K562 (cell line): Measurements from ENCODE around the gene KLHL22. TPM values are rescaled to one million over a fixed set of nuclear protein-coding genes. Genes with fewer than 3 reads are reported as not detected.

Experiments
- ATAC-seq: fragments of 200-7000 bp; cut with Tn5 transposase; 3 replicates; pipeline ENCODE4 v1.9.1; 2020; ENCODE audit warnings: moderate library complexity
- BruUV-seq: library from RNA; stranded (reverse); fragments of 400-500 nt; replicated peaks from 2 replicates; lab custom pipeline; 2021; lab: Mats Ljungman, UMichigan
- CTCF ChIA-PET: fragments of 300-600 bp; formaldehyde crosslinking; extraction: SDS; loops from one replicate; lab custom pipeline; 2021; ENCODE audit warnings: low intra/inter-chr PET ratio; lab: Yijun Ruan, JAX
- POLR2A ChIA-PET: fragments of 300-600, 350-650 bp; sonication (Branson Sonifier 250); formaldehyde crosslinking; extraction: SDS; loops from one replicate; lab custom pipeline; 2021; ENCODE audit warnings: antibody characterized with exemption, inconsistent platforms; lab: Yijun Ruan, JAX
- DNase-seq, 4 experiments: peaks; one replicate each; pipeline versions ENCODE4 v3.0.0 to v3.0.0-alpha.2; 2011 to 2018; ENCODE audit warnings: low spot score in 3 of 4, mixed read lengths in 3 of 4; ENCODE audit errors: extremely low read depth in 1 of 4
- FAIRE-seq: peaks from 2 replicates; lab custom pipeline; 2011; peaks lifted over from hg19 to GRCh38; lab: Jason Lieb, UNC
- H2AFZ ChIP-seq: 2 replicates; pipeline ENCODE4 v1.6.0; 2011; ENCODE audit warnings: low read depth, low read length, control low read depth, inconsistent platforms
- H3K27ac ChIP-seq: fragments of 200-600 bp; 3 replicates; pipeline ENCODE4 v1.8.0; 2011; ENCODE audit warnings: low read depth, mild to moderate bottlenecking, control low read depth, inconsistent platforms, low read length, moderate library complexity, mixed read lengths; ENCODE audit errors: extremely low read depth
- H3K27me3 ChIP-seq, 2 experiments: fragments of 300-600 bp in 1 of 2; 2 replicates in 1 of 2; 3 replicates in 1 of 2; pipeline versions ENCODE4 v1.6.0 to v1.8.0; 2011; ENCODE audit warnings: inconsistent platforms in 2 of 2, low read length in 2 of 2, mild to moderate bottlenecking in 1 of 2, mixed read lengths in 1 of 2, moderate library complexity in 1 of 2; ENCODE audit not compliant: control insufficient read depth in 2 of 2, insufficient read depth in 2 of 2
- H3K36me3 ChIP-seq: fragments of 300-600 bp; 3 replicates; pipeline ENCODE4 v1.8.0; 2011; ENCODE audit warnings: mild to moderate bottlenecking, low read length, inconsistent platforms; ENCODE audit not compliant: control insufficient read depth, insufficient read depth
- H3K4me1 ChIP-seq, 2 experiments: fragments of 200-600 bp in 1 of 2; replicated peaks in 1 of 2; 2 replicates in 1 of 2; 3 replicates in 1 of 2; pipeline versions ENCODE4 v1.5.1 to v1.8.0; 2011; ENCODE audit warnings: inconsistent platforms in 2 of 2, low read length in 2 of 2, mild to moderate bottlenecking in 1 of 2, mixed read lengths in 1 of 2, moderate library complexity in 1 of 2; ENCODE audit not compliant: control insufficient read depth in 2 of 2, insufficient read depth in 2 of 2
- H3K4me2 ChIP-seq: 2 replicates; pipeline ENCODE4 v1.6.1; 2011; ENCODE audit warnings: low read length, control low read depth, inconsistent platforms, mixed read lengths; ENCODE audit not compliant: insufficient read depth
- H3K4me3 ChIP-seq: fragments of 200-600 bp; sonication (generic), shearing (Covaris generic); 2 replicates; pipeline ENCODE4 v1.5.1; 2016; ENCODE audit warnings: control low read depth, inconsistent platforms
- H3K79me2 ChIP-seq: fragments of 200-600 bp; 3 replicates; pipeline ENCODE4 v1.8.0; 2011; ENCODE audit warnings: low read length, inconsistent platforms; ENCODE audit not compliant: control insufficient read depth, insufficient read depth
- H3K9ac ChIP-seq, 2 experiments: 2 replicates each; pipeline versions ENCODE4 v1.6.0 to v1.6.1; 2011; ENCODE audit warnings: low read depth in 2 of 2, low read length in 2 of 2, control low read depth in 1 of 2, inconsistent platforms in 1 of 2, mild to moderate bottlenecking in 1 of 2, mixed read lengths in 1 of 2; ENCODE audit not compliant: insufficient read depth in 1 of 2
- H3K9me1 ChIP-seq: one replicate; pipeline ENCODE4 v1.6.0; 2011; ENCODE audit warnings: inconsistent platforms, mild to moderate bottlenecking, low read length, moderate library complexity; ENCODE audit not compliant: control insufficient read depth, insufficient read depth
- H3K9me3 ChIP-seq: replicated peaks from 2 replicates; pipeline ENCODE4 v1.5.1; 2011; ENCODE audit warnings: low read depth, low read length, inconsistent platforms; ENCODE audit not compliant: control insufficient read depth, insufficient read depth
- H4K20me1 ChIP-seq: replicated peaks from 2 replicates; pipeline ENCODE4 v1.6.1; 2011; ENCODE audit warnings: low read length, inconsistent platforms, mixed read lengths; ENCODE audit not compliant: control insufficient read depth, insufficient read depth
- ADNP ChIP-seq: fragments of 200-800 bp; sonication (Bioruptor generic); IDR thresholded peaks from 2 replicates; pipeline ENCODE4 v1.6.1; 2016; ENCODE audit warnings: missing genetic modification characterization, missing compliant biosample characterization
- CBX3 ChIP-seq, 2 experiments: IDR thresholded peaks; 1 replicate in 1 of 2; 2 replicates in 1 of 2; pipeline ENCODE4 v1.6.1; 2012; ENCODE audit warnings: inconsistent platforms in 2 of 2, low read length in 2 of 2, borderline replicate concordance in 1 of 2, control low read depth in 1 of 2
- ETV1 ChIP-seq: fragments of 450-650 bp; conservative IDR thresholded peaks from 2 replicates; pipeline ENCODE4 v1.6.1; 2016; ENCODE audit warnings: missing genetic modification characterization, control low read depth, low read depth, missing compliant biosample characterization
- FOXA3 ChIP-seq, 2 experiments: fragments of 450-650 bp in 1 of 2; sonication (generic) in 1 of 2; formaldehyde crosslinking; IDR thresholded peaks in 1 of 2; conservative IDR thresholded peaks in 1 of 2; 2 replicates each; pipeline versions ENCODE4 v1.4.0 to v1.8.0; 2020 to 2022; ENCODE audit warnings: mild to moderate bottlenecking in 2 of 2, missing genetic modification reagents in 1 of 2
- FUS ChIP-seq: fragments of 200-400 bp; formaldehyde crosslinking; optimal IDR thresholded peaks from 2 replicates; pipeline ENCODE3; 2017; ENCODE audit warnings: low read depth, low read length
- GABPB1 ChIP-seq: sonication (generic); formaldehyde crosslinking; IDR thresholded peaks from 2 replicates; pipeline ENCODE4 v1.8.0; 2022; ENCODE audit warnings: mild to moderate bottlenecking, missing genetic modification reagents
- HNRNPK ChIP-seq: fragments of 200-400 bp; formaldehyde crosslinking; IDR thresholded peaks from one replicate; pipeline ENCODE4 v1.6.1; 2018; ENCODE audit warnings: mild to moderate bottlenecking, low read depth, low read length; ENCODE audit not compliant: poor library complexity, severe bottlenecking
- MTA1 ChIP-seq: fragments of 450-650 bp; IDR thresholded peaks from 2 replicates; pipeline ENCODE4 v1.6.1; 2017; ENCODE audit warnings: borderline replicate concordance
- NR2F6 ChIP-seq: fragments of 450-650 bp; formaldehyde crosslinking; IDR thresholded peaks from 2 replicates; pipeline ENCODE4 v1.4.0; 2020; ENCODE audit warnings: mild to moderate bottlenecking
- NUFIP1 ChIP-seq: fragments of 450-650 bp; IDR thresholded peaks from 2 replicates; pipeline ENCODE4 v1.6.1; 2018; ENCODE audit not compliant: partially characterized antibody
- POLR2AphosphoS5 ChIP-seq: IDR thresholded peaks from 2 replicates; pipeline ENCODE4 v1.6.1; 2011; ENCODE audit warnings: mild to moderate bottlenecking, low read depth, low read length, moderate library complexity; ENCODE audit not compliant: control insufficient read depth, insufficient read depth
- RBM15 ChIP-seq: fragments of 200-400 bp; formaldehyde crosslinking; IDR thresholded peaks from 2 replicates; pipeline ENCODE4 v1.6.1; 2018; ENCODE audit warnings: mild to moderate bottlenecking, low read length, moderate library complexity; ENCODE audit not compliant: insufficient read depth
- TAL1 ChIP-seq: fragments of 450-650 bp; IDR thresholded peaks from 2 replicates; pipeline ENCODE4 v1.6.1; 2016; ENCODE audit warnings: mild to moderate bottlenecking
- TARDBP ChIP-seq: fragments of 450-650 bp; IDR thresholded peaks from 2 replicates; pipeline ENCODE4 v1.6.1; 2016
- TCF3 ChIP-seq: sonication (generic); formaldehyde crosslinking; IDR thresholded peaks from 2 replicates; pipeline ENCODE4 v1.4.0; 2020; ENCODE audit warnings: mild to moderate bottlenecking, missing genetic modification reagents
- TCF7 ChIP-seq: sonication (generic); IDR thresholded peaks from 2 replicates; pipeline ENCODE4 v1.6.1; 2016; ENCODE audit warnings: antibody characterized with exemption, borderline replicate concordance
- TRIM24 ChIP-seq, 2 experiments: fragments of 450-650 bp; IDR thresholded peaks; 2 replicates each; pipeline ENCODE4 v1.6.1; 2016
- YBX1 ChIP-seq: fragments of 450-650 bp; IDR thresholded peaks from 2 replicates; pipeline ENCODE4 v1.7.1; 2016; ENCODE audit warnings: mild to moderate bottlenecking
- ZBTB17 ChIP-seq: fragments of 450-650 bp; formaldehyde crosslinking; IDR thresholded peaks from 2 replicates; pipeline ENCODE4 v1.4.0; 2020; ENCODE audit warnings: mild to moderate bottlenecking
- ZFP30 ChIP-seq: fragments of 250-450 bp; sonication (Bioruptor Pico); IDR thresholded peaks from 2 replicates; pipeline ENCODE4 v1.8.0; 2022; ENCODE audit warnings: moderate library complexity, mild to moderate bottlenecking, inconsistent platforms, borderline replicate concordance
- ZFP36 ChIP-seq: fragments of 150-350 bp; IDR thresholded peaks from 2 replicates; pipeline ENCODE4 v1.6.1; 2018; ENCODE audit warnings: low read length, low read depth; ENCODE audit not compliant: partially characterized antibody
- ZNF140 ChIP-seq: fragments of 250-450 bp; sonication (Bioruptor Pico); IDR thresholded peaks from 2 replicates; pipeline ENCODE4 v1.8.0; 2021; ENCODE audit warnings: moderate library complexity, mild to moderate bottlenecking, inconsistent platforms
- ZNF274 ChIP-seq: IDR thresholded peaks from 2 replicates; pipeline ENCODE4 v1.6.1; 2011; ENCODE audit warnings: low read depth, mild to moderate bottlenecking, low read length, moderate library complexity, borderline replicate concordance
- ZNF431 ChIP-seq: sonication (generic); formaldehyde crosslinking; IDR thresholded peaks from 2 replicates; pipeline ENCODE4 v1.8.0; 2022; ENCODE audit warnings: mild to moderate bottlenecking, missing genetic modification reagents
- WGBS: fragments of 100-300 bp; shearing (Covaris generic); methylation state at CpG from one replicate; pipeline ENCODE4 v1.1.6; 2016; ENCODE audit warnings: low coverage, mixed read lengths; ENCODE audit not compliant: insufficient coverage; ENCODE audit errors: missing lambda C conversion rate; 5-methylcytosine and 5-hydroxymethylcytosine counted together
- in situ Hi-C: fragments of 300-500 bp; cut with MboI; formaldehyde crosslinking; loops from 4 replicates; pipeline ENCODE4 v1.15.0; 2018; ENCODE audit warnings: inconsistent platforms, mixed read lengths
- intact Hi-C: fragments of 100-400 bp; cut with micrococcal nuclease; formaldehyde crosslinking; loops from 2 replicates; pipeline ENCODE4 v1.14.2; 2022
- polyA plus RNA-seq, 8 experiments: library from polyadenylated mRNA; depleted of rRNA in 4 of 8; stranded (reverse) in 5 of 8; unstranded in 3 of 8; fragments of >200 nt; fragmentation: Nextera tagmentation in 2 of 8; fragmentation: Illumina TruSeq in 1 of 8; extraction: Ambion mirVana in 2 of 8; extraction: Trizol in 1 of 8; gene quantifications; 2 replicates each; pipeline versions ENCODE4 v1.2.1 to v1.2.3, GENCODE V29; 2011 to 2014; ENCODE audit warnings: inconsistent platforms in 1 of 8, missing spikeins in 1 of 8
- total RNA-seq, 7 experiments: library from RNA; depleted of rRNA in 6 of 7; stranded (reverse); fragments of >200 nt in 6 of 7; fragmentation: Illumina TruSeq in 2 of 7; extraction: Trizol in 2 of 7; gene quantifications; 2 replicates each; pipeline versions ENCODE4 v1.2.1 to v1.2.3, GENCODE V29; 2011 to 2021; ENCODE audit warnings: low replicate concordance in 1 of 7

KLHL22 gene
- total and polyA plus RNA-seq, 9 of the 15 experiments (the other 6 are each of a cell fraction or from before 2014, with no cell fraction given): 1.3 to 25.6 (median 15.2) TPM

DNA sequence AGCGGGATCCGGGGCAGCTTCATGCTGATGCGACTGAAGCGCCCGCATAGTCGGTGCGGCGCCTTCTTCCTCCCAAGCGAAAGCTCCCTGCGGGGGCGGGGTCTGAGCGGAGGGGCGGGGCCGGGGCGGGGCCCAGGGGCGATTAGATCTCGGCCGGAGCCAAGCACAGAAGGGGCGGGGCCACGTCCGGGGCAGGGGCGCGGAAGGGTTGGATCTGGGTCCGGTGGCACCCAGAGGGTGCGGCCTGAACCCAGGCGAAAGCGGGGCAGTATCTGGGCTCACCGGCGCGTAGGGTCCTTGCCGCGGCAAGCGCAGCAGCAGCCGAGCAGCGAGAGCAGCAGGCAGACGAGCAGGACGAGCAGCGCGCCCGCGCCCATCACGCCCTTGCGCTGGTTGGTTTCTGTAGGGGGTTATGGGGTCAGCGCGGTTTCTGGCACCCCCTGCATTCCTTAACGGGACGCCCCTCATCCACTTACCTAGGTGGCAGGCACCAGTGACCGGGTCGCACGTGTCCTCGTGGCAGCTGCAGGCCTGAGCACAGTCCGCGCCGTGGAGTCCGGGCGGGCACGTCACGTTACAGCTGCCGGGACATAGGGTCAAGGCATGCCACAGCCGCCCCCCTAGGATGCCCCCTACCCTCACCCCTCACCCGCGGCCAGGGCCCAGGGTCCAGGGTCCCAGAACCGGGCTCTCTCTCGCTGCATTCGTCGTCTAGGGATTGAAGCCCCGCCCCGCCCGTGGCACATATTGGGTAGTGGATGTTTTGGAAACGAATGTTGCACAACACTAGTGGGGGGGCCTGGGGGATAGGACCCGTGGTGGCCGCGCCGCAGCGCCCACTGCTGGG lies 66.1 kb downstream of the KLHL22 start:
- intact Hi-C loops: no loop called here
- TF ChIP-seq HNRNPK: no peak
- peak; percentile 32 for TF ChIP-seq ZFP36
- TF ChIP-seq RBM15: no peak
- TF ChIP-seq TAL1: no peak
- TF ChIP-seq FUS: no peak
- TF ChIP-seq TCF7: no peak; the same call in 1 of the 2 replicates
- no peak for TF ChIP-seq ZNF140 (CRISPR knock-in tag)
- peak in 1 of 2 experiments; percentile 73; a peak in 1 of 4 replicates for TF ChIP-seq FOXA3 (CRISPR knock-in tag; conservative IDR thresholded peaks at IDR 0.05 in 1 of 2, IDR thresholded peaks at IDR 0.05 in 1 of 2)
- TF ChIP-seq ZFP30 (CRISPR knock-in tag): no peak
- no peak for TF ChIP-seq GABPB1 (CRISPR knock-in tag)
- no peak for TF ChIP-seq ZNF431
- no peak for TF ChIP-seq POLR2AphosphoS5
- TF ChIP-seq ETV1: no peak
- peak in 1 of 2 experiments; percentile 42; a peak in 2 of 3 replicates for TF ChIP-seq CBX3 (IDR thresholded peaks at IDR 0.05; ENCODE audit: borderline replicate concordance in 1 of 2, low read length in 2 of 2)
- peak; percentile 27; the same call in 1 of the 2 replicates for TF ChIP-seq NR2F6 (CRISPR knock-in tag)
- no peak for TF ChIP-seq TARDBP
- TF ChIP-seq ZBTB17 (CRISPR knock-in tag): peak; percentile 53; the same call in 1 of the 2 replicates
- TF ChIP-seq YBX1: no peak
- TF ChIP-seq MTA1: 0 out of 2 replicates have a peak, but pooled peaks have one; percentile 33
- TF ChIP-seq ADNP: no peak
- no peak for TF ChIP-seq NUFIP1
- TF ChIP-seq TRIM24 (IDR thresholded peaks at IDR 0.05): peak in 1 of 2 experiments; percentile 22; a peak in 2 of 4 replicates
- no peak; the same call in 1 of the 2 replicates for TF ChIP-seq TCF3 (CRISPR knock-in tag)
- no peak for TF ChIP-seq ZNF274

More for the DNA sequence above, 66.1 kb downstream of the KLHL22 start:
- Histone ChIP-seq H3K4me3 (peak overlapping the region; percentile 48), H3K4me2 (peak overlapping the region; percentile 94), H3K27me3 (peaks cover 27 to 70% of the 10 kb centered on the region in 2 experiments; a peak in 4 of 5 replicates), H3K4me1 (peaks cover 12 to 53% of the 10 kb centered on the region in 2 experiments), H3K9me1 (peaks cover 8% of the 10 kb centered on the region), H3K79me2 (no peaks in the 10 kb centered on the region), H4K20me1 (peaks cover 39% of the 10 kb centered on the region), H3K9me3 (no peaks in the 10 kb centered on the region), H3K36me3 (no peaks in the 10 kb centered on the region), H2AFZ (peak overlapping the region; percentile 95), H3K27ac (no peak overlapping the region), H3K9ac (peak overlapping the region; percentile 13 to 91; a peak in 3 of 4 replicates)
- ChIA-PET CTCF (interaction anchor here (1.6 kb wide), 1 partner anchor 27 kb away, joined by 4 read pairs; no protein-coding TSS in a partner anchor), POLR2A (interaction anchor here (0.6 to 3.4 kb wide), 18 partner anchors 11 to 509 kb away, joined by 3 to 25 read pairs (median 4); partner anchors contain the start of gene MED15)
- WGBS: 3% methylated on average over 75 of the region's 75 CpGs
- DNase-seq (peak; percentile 98 to 100 (median 100)), ATAC-seq (peak; percentile 96), FAIRE-seq (peak; percentile 48)
- in situ Hi-C loops: no loop called here
- no TSS peak for BruUV-seq
